IMR-90 (cell line): Measurements from ENCODE around the gene BCL2L1. TPM values are rescaled to one million over a fixed set of nuclear protein-coding genes. Genes with fewer than 3 reads are reported as not detected.
A peak's percentile ranks its signal among the peaks of the same experiment; 100 is the strongest.

ENCODE experiments used
- ATAC-seq: fragments of 200-7000 bp; cut with Tn5 transposase; 2 replicates; pipeline ENCODE4 v1.9.1; 2020; ENCODE audit warnings: low read depth, mild to moderate bottlenecking, moderate library complexity
- BruUV-seq: library from RNA; stranded (reverse); fragments of 400-500 nt; replicated peaks from 2 replicates; lab custom pipeline; 2021; lab: Mats Ljungman, UMichigan
- CTCF ChIA-PET: fragments of 300-600 bp; formaldehyde crosslinking; extraction: SDS; loops from one replicate; lab custom pipeline; 2021; ENCODE audit warnings: antibody characterized with exemption; lab: Yijun Ruan, JAX
- POLR2A ChIA-PET: fragments of 300-600 bp; sonication (Branson Sonifier 250); formaldehyde crosslinking; loops from one replicate; lab custom pipeline; 2022; ENCODE audit warnings: antibody characterized with exemption; ENCODE audit not compliant: unreplicated experiment; lab: Charles Lee
- DNase-seq: peaks from one replicate; pipeline ENCODE4 v3.0.0; 2013
- H2AFZ ChIP-seq: replicated peaks from 2 replicates; pipeline ENCODE3; 2013; ENCODE audit warnings: low read length, mild to moderate bottlenecking; ENCODE audit not compliant: poor library complexity
- H2AK5ac ChIP-seq: 2 replicates; pipeline ENCODE4 v1.6.1; 2013; ENCODE audit warnings: low read depth, low read length, inconsistent platforms
- H2AK9ac ChIP-seq: replicated peaks from 2 replicates; pipeline ENCODE3; 2013; ENCODE audit warnings: mild to moderate bottlenecking, low read depth, low read length, moderate library complexity; ENCODE audit not compliant: poor library complexity
- H2BK120ac ChIP-seq: 2 replicates; pipeline ENCODE4 v1.6.1; 2013; ENCODE audit warnings: low read depth, low read length, inconsistent platforms
- H2BK15ac ChIP-seq: 3 replicates; pipeline ENCODE4 v1.6.1; 2013; ENCODE audit warnings: low read depth, low read length, inconsistent platforms
- H2BK20ac ChIP-seq: 2 replicates; pipeline ENCODE4 v1.6.1; 2013; ENCODE audit warnings: low read depth, mild to moderate bottlenecking, inconsistent platforms, low read length, moderate library complexity
- H2BK5ac ChIP-seq: 2 replicates; pipeline ENCODE4 v1.6.1; 2013; ENCODE audit warnings: mild to moderate bottlenecking, low read depth, low read length, inconsistent platforms; ENCODE audit not compliant: poor library complexity, severe bottlenecking
- H3K14ac ChIP-seq: replicated peaks from 2 replicates; pipeline ENCODE4 v1.6.1; 2013; ENCODE audit warnings: low read depth, low read length, inconsistent platforms
- H3K18ac ChIP-seq: 2 replicates; pipeline ENCODE4 v1.6.1; 2013; ENCODE audit warnings: low read depth, low read length, control low read depth
- H3K23ac ChIP-seq: 2 replicates; pipeline ENCODE4 v1.6.1; 2013; ENCODE audit warnings: low read depth, low read length, inconsistent platforms
- H3K27ac ChIP-seq: 2 replicates; pipeline ENCODE4 v1.5.1; 2013; ENCODE audit warnings: mild to moderate bottlenecking, control low read depth, low read length; ENCODE audit not compliant: insufficient read depth
- H3K27me3 ChIP-seq: 2 replicates; pipeline ENCODE4 v1.6.1; 2013; ENCODE audit warnings: low read length; ENCODE audit not compliant: control insufficient read depth, insufficient read depth
- H3K36me3 ChIP-seq: 2 replicates; pipeline ENCODE4 v1.6.1; 2013; ENCODE audit warnings: low read length, mixed read lengths; ENCODE audit not compliant: control insufficient read depth, insufficient read depth
- H3K4ac ChIP-seq: 2 replicates; pipeline ENCODE4 v1.6.1; 2013; ENCODE audit warnings: low read depth, low read length, inconsistent platforms
- H3K4me1 ChIP-seq: 2 replicates; pipeline ENCODE4 v1.6.1; 2013; ENCODE audit warnings: low read length, mixed read lengths; ENCODE audit not compliant: control insufficient read depth, insufficient read depth
- H3K4me2 ChIP-seq: 2 replicates; pipeline ENCODE4 v1.6.1; 2013; ENCODE audit warnings: low read depth, mild to moderate bottlenecking, control low read depth, low read length, moderate library complexity
- H3K4me3 ChIP-seq: 2 replicates; pipeline ENCODE4 v1.5.1; 2013; ENCODE audit warnings: low read depth, mild to moderate bottlenecking, control low read depth, low read length, moderate library complexity; ENCODE audit not compliant: insufficient read depth
- H3K56ac ChIP-seq: 2 replicates; pipeline ENCODE4 v1.6.1; 2013; ENCODE audit warnings: low read length, inconsistent platforms; ENCODE audit not compliant: insufficient read depth; ENCODE audit errors: extremely low read depth
- H3K79me1 ChIP-seq, 2 experiments: 2 replicates each; pipeline ENCODE4 v1.6.1; 2013; ENCODE audit warnings: low read length in 2 of 2, inconsistent platforms in 1 of 2, low read depth in 1 of 2
- H3K9ac ChIP-seq: 2 replicates; pipeline ENCODE4 v1.6.1; 2013; ENCODE audit warnings: low read depth, low read length, control low read depth
- H3K9me1 ChIP-seq: 2 replicates; pipeline ENCODE4 v1.6.1; 2013; ENCODE audit warnings: low read length, inconsistent platforms; ENCODE audit not compliant: insufficient read depth
- H3K9me3 ChIP-seq: 2 replicates; pipeline ENCODE4 v1.6.1; 2013; ENCODE audit warnings: low read length; ENCODE audit not compliant: control insufficient read depth, insufficient read depth
- H4K20me1 ChIP-seq: 2 replicates; pipeline ENCODE4 v1.6.1; 2013; ENCODE audit warnings: low read length, inconsistent platforms; ENCODE audit not compliant: insufficient read depth
- H4K5ac ChIP-seq: 2 replicates; pipeline ENCODE4 v1.6.1; 2013; ENCODE audit warnings: mild to moderate bottlenecking, low read depth, low read length, control low read depth
- H4K8ac ChIP-seq, 2 experiments: 2 replicates each; pipeline ENCODE4 v1.6.1; 2013; ENCODE audit warnings: low read depth in 2 of 2, low read length in 2 of 2, control low read depth in 1 of 2, inconsistent platforms in 1 of 2
- H4K91ac ChIP-seq: 2 replicates; pipeline ENCODE4 v1.6.1; 2013; ENCODE audit warnings: low read depth, low read length, inconsistent platforms; ENCODE audit not compliant: insufficient read depth
- BHLHE40 ChIP-seq: fragments of 150-350 bp; IDR thresholded peaks from 2 replicates; pipeline ENCODE4 v1.6.1; 2016; ENCODE audit warnings: mild to moderate bottlenecking, low read depth, low read length
- CEBPB ChIP-seq: IDR thresholded peaks from 2 replicates; pipeline ENCODE4 v1.6.1; 2012; ENCODE audit warnings: low read depth, low read length, improper control_type of control experiment
- CHD1 ChIP-seq: IDR thresholded peaks from 2 replicates; pipeline ENCODE4 v1.6.1; 2012; ENCODE audit warnings: low read depth, low read length, improper control_type of control experiment
- FOS ChIP-seq: fragments of 150-350 bp; IDR thresholded peaks from 2 replicates; pipeline ENCODE4 v1.6.1; 2016; ENCODE audit warnings: low read depth, low read length
- MAZ ChIP-seq: IDR thresholded peaks from 2 replicates; pipeline ENCODE4 v1.6.1; 2012; ENCODE audit warnings: low read depth, mild to moderate bottlenecking, low read length, improper control_type of control experiment, moderate library complexity, borderline replicate concordance
- MXI1 ChIP-seq: IDR thresholded peaks from 2 replicates; pipeline ENCODE4 v1.6.1; 2012; ENCODE audit warnings: low read depth, mild to moderate bottlenecking, low read length, moderate library complexity, borderline replicate concordance
- NFE2L2 ChIP-seq: fragments of 150-350 bp; IDR thresholded peaks from 2 replicates; pipeline ENCODE4 v1.6.1; 2016; ENCODE audit warnings: low read depth, mild to moderate bottlenecking, low read length
- RAD21 ChIP-seq: IDR thresholded peaks from 2 replicates; pipeline ENCODE4 v1.6.1; 2012; ENCODE audit warnings: low read length, improper control_type of control experiment
- RCOR1 ChIP-seq: IDR thresholded peaks from 2 replicates; pipeline ENCODE4 v1.6.1; 2012; ENCODE audit warnings: mild to moderate bottlenecking, low read length, improper control_type of control experiment; ENCODE audit not compliant: insufficient replicate concordance
- RFX5 ChIP-seq: IDR thresholded peaks from 2 replicates; pipeline ENCODE4 v1.8.0; 2012; ENCODE audit warnings: low read depth, mild to moderate bottlenecking, low read length, moderate library complexity
- SMC3 ChIP-seq: fragments of 150-350 bp; IDR thresholded peaks from 2 replicates; pipeline ENCODE4 v1.6.1; 2016; ENCODE audit warnings: low read depth, mild to moderate bottlenecking, antibody characterized with exemption, low read length, moderate library complexity
- WGBS, 2 experiments: methylation state at CpG; one replicate each; pipeline versions ENCODE4 v1.1.5 to v1.1.7; 2013; ENCODE audit warnings: missing lambda C conversion rate in 2 of 2; ENCODE audit not compliant: insufficient read length in 1 of 2; ENCODE audit errors: extremely low coverage in 2 of 2; 5-methylcytosine and 5-hydroxymethylcytosine counted together
- dilution Hi-C: fragments of 300-500 bp; cut with HindIII; formaldehyde crosslinking; loops from one replicate; pipeline ENCODE4 v1.14.3; 2018; ENCODE audit warnings: low sequenced_read_pairs; ENCODE audit not compliant: unreplicated experiment
- in situ Hi-C: fragments of 300-500 bp; cut with MboI; formaldehyde crosslinking; loops from 3 replicates; pipeline ENCODE4 v1.14.3; 2019; ENCODE audit warnings: low sequenced_read_pairs, inconsistent platforms, mixed read lengths
- intact Hi-C: fragments of 100-400 bp; cut with micrococcal nuclease; formaldehyde crosslinking; loops from 2 replicates; pipeline ENCODE4 v1.10.0; 2022
- polyA plus RNA-seq, 3 experiments: library from polyadenylated mRNA; depleted of rRNA; stranded (reverse); fragments of >200 nt; gene quantifications; 2 replicates each; pipeline ENCODE4 v1.2.3, GENCODE V29; 2012; ENCODE audit warnings: low replicate concordance in 1 of 3
- total RNA-seq: library from RNA; depleted of rRNA; stranded (reverse); fragments of >200 nt; gene quantifications from 2 replicates; pipeline ENCODE4 v1.2.3, GENCODE V29; 2012
- TF ChIP-seq, protein P1 (sequence below): fragments of 150-350 bp; IDR thresholded peaks from 2 replicates; pipeline ENCODE4 v1.6.1; 2017; ENCODE audit warnings: mild to moderate bottlenecking, antibody characterized with exemption, low read length, low read depth
- TF ChIP-seq, protein P2 (sequence below): fragments of 150-350 bp; IDR thresholded peaks from 2 replicates; pipeline ENCODE4 v1.6.1; 2016; ENCODE audit warnings: low read depth, mild to moderate bottlenecking, low read length, moderate library complexity, borderline replicate concordance
- TF ChIP-seq, protein P3 (sequence below): conservative IDR thresholded peaks from 2 replicates; pipeline ENCODE4 v1.5.1; 2012; ENCODE audit warnings: mild to moderate bottlenecking, low read depth, low read length, improper control_type of control experiment

Gene BCL2L1
- total and polyA plus RNA-seq, 2 of the 4 experiments (the other 2 are of a cell fraction) = 40.2 to 41.9 TPM

DNA sequence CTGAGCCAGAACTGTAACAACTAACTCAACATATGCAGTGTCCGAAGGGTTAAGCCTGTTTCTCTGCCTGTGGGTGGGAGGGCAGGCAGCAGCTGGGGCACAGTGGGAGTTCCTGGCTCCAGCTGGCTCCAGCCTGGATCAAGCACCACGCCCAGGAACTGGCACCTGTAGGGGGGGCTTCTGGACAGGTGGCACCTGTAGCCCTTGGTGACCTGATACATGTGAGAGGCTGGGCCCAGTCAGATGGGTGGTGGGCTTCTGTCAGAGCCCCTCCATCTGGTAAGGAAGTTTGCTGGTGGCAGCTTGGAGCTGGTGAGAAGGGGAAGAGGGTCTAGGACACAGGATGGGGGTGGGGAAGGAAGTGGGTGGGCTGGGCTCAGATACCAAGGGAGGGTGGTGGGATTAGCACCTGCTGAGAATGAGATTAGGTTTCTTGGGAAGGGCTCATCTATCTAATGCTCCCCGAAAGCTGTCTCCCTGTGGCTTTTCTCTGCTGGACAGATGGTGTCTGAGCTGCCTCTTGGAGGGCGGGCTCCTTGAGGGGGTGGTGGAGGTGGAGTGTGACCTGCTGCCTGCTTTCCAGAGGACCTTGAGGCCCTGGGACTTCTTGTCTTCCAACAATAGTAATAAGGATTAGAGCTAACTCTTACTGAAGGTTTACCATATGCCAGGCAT, 28.5 kb downstream of the BCL2L1 start:
- intact Hi-C loops (no loop called here), dilution Hi-C loops (no loop called here), in situ Hi-C loops (no loop called here)
- H2BK5ac ChIP-seq = no peak overlapping the region
- DNase-seq (no peak), ATAC-seq (no peak)
- BruUV-seq = no TSS peak
- H3K9me3 ChIP-seq = no peaks in the 10 kb centered on the region
- H3K18ac ChIP-seq = no peak overlapping the region
- H3K14ac ChIP-seq = peak overlapping the region; percentile 72; the same call in 1 of the 2 replicates
- H4K8ac ChIP-seq = no peak overlapping the region; a peak in 1 of 4 replicates
- H2BK15ac ChIP-seq = 0 out of 3 replicates have a peak overlapping the region, but pooled peaks have one; percentile 97
- peaks cover 30% of the 10 kb centered on the region for H3K9me1 ChIP-seq
- no peak overlapping the region for H3K9ac ChIP-seq
- no peak overlapping the region for H2BK20ac ChIP-seq
- H3K27me3 ChIP-seq = no peaks in the 10 kb centered on the region
- H2AK5ac ChIP-seq = peak overlapping the region; percentile 40; the same call in 1 of the 2 replicates
- H4K20me1 ChIP-seq = no peaks in the 10 kb centered on the region; the same call in 1 of the 2 replicates
- H2AFZ ChIP-seq = no peak overlapping the region
- H2AK9ac ChIP-seq = no peak overlapping the region
- no peak overlapping the region for H4K91ac ChIP-seq
- no peak overlapping the region for H4K5ac ChIP-seq
- no peak overlapping the region for H3K56ac ChIP-seq
- ChIA-PET POLR2A (no interaction called here), CTCF (interaction anchor here (0.6 kb wide), 1 partner anchor 79 kb away, joined by 3 read pairs; no protein-coding TSS in a partner anchor)
- 61% methylated on average over 2 of the region's 4 CpGs; no CpG with 5 or more reads in 1 of the 2 experiments for WGBS, 2 experiments
- H2BK120ac ChIP-seq = peak overlapping the region; percentile 14; the same call in 1 of the 2 replicates
- H3K36me3 ChIP-seq = peaks cover 5% of the 10 kb centered on the region
- peak overlapping the region; percentile 47; the same call in 1 of the 2 replicates for H3K23ac ChIP-seq
- H3K79me1 ChIP-seq = peaks cover 47 to 80% of the 10 kb centered on the region in 2 experiments
- peak overlapping the region; percentile 88 for H3K4ac ChIP-seq
- H3K4me3 ChIP-seq = no peak overlapping the region
- H3K4me1 ChIP-seq = peaks cover 25% of the 10 kb centered on the region
- no peak overlapping the region for H3K27ac ChIP-seq
- H3K4me2 ChIP-seq = no peak overlapping the region
- no peak for TF ChIP-seq NFE2L2
- TF ChIP-seq MXI1 = no peak
- no peak for TF ChIP-seq RAD21
- no peak for TF ChIP-seq FOS
- TF ChIP-seq RFX5 = no peak
- no peak for TF ChIP-seq BHLHE40
- TF ChIP-seq CHD1 = no peak
- no peak for TF ChIP-seq SMC3
- no peak for TF ChIP-seq RCOR1
- TF ChIP-seq, protein P1, sequence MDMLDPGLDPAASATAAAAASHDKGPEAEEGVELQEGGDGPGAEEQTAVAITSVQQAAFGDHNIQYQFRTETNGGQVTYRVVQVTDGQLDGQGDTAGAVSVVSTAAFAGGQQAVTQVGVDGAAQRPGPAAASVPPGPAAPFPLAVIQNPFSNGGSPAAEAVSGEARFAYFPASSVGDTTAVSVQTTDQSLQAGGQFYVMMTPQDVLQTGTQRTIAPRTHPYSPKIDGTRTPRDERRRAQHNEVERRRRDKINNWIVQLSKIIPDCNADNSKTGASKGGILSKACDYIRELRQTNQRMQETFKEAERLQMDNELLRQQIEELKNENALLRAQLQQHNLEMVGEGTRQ = no peak
- no peak for TF ChIP-seq CEBPB
- no peak for TF ChIP-seq MAZ
- TF ChIP-seq, protein P2, sequence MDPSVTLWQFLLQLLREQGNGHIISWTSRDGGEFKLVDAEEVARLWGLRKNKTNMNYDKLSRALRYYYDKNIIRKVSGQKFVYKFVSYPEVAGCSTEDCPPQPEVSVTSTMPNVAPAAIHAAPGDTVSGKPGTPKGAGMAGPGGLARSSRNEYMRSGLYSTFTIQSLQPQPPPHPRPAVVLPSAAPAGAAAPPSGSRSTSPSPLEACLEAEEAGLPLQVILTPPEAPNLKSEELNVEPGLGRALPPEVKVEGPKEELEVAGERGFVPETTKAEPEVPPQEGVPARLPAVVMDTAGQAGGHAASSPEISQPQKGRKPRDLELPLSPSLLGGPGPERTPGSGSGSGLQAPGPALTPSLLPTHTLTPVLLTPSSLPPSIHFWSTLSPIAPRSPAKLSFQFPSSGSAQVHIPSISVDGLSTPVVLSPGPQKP = no peak
- TF ChIP-seq, protein P3, sequence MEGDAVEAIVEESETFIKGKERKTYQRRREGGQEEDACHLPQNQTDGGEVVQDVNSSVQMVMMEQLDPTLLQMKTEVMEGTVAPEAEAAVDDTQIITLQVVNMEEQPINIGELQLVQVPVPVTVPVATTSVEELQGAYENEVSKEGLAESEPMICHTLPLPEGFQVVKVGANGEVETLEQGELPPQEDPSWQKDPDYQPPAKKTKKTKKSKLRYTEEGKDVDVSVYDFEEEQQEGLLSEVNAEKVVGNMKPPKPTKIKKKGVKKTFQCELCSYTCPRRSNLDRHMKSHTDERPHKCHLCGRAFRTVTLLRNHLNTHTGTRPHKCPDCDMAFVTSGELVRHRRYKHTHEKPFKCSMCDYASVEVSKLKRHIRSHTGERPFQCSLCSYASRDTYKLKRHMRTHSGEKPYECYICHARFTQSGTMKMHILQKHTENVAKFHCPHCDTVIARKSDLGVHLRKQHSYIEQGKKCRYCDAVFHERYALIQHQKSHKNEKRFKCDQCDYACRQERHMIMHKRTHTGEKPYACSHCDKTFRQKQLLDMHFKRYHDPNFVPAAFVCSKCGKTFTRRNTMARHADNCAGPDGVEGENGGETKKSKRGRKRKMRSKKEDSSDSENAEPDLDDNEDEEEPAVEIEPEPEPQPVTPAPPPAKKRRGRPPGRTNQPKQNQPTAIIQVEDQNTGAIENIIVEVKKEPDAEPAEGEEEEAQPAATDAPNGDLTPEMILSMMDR = no peak
